Endodermal cell (in vitro differentiated cells): ENCODE results near the gene AGRN. TPM values are rescaled to one million over a fixed set of nuclear protein-coding genes. Genes with fewer than 3 reads are reported as not detected.

Experiments used
- DNase-seq: peaks from one replicate; pipeline ENCODE4 v3.0.0-alpha.2; 2017
- H3K27ac ChIP-seq: 2 replicates; pipeline ENCODE4 v1.5.1; 2013; ENCODE audit warnings: mild to moderate bottlenecking, low read depth, low read length, moderate library complexity
- H3K27me3 ChIP-seq: 2 replicates; pipeline ENCODE4 v1.6.1; 2013; ENCODE audit warnings: mild to moderate bottlenecking, low read length, moderate library complexity; ENCODE audit not compliant: insufficient read depth, control insufficient read depth, poor library complexity, severe bottlenecking
- H3K36me3 ChIP-seq: 2 replicates; pipeline ENCODE4 v1.7.0; 2013; ENCODE audit warnings: mild to moderate bottlenecking, low read length, moderate library complexity; ENCODE audit not compliant: control insufficient read depth, insufficient read depth
- H3K4me1 ChIP-seq: one replicate; pipeline ENCODE4 v1.7.0; 2013; ENCODE audit warnings: low read length; ENCODE audit not compliant: control insufficient read depth, insufficient read depth
- H3K4me3 ChIP-seq: 2 replicates; pipeline ENCODE4 v1.5.1; 2013; ENCODE audit warnings: mild to moderate bottlenecking, low read length, moderate library complexity
- H3K9ac ChIP-seq: 2 replicates; pipeline ENCODE4 v1.6.1; 2013; ENCODE audit warnings: mild to moderate bottlenecking, low read length, moderate library complexity; ENCODE audit not compliant: poor library complexity, severe bottlenecking; ENCODE audit errors: extremely low read depth
- H3K9me3 ChIP-seq: 2 replicates; pipeline ENCODE4 v1.6.1; 2013; ENCODE audit warnings: mild to moderate bottlenecking, low read length, moderate library complexity; ENCODE audit not compliant: control insufficient read depth
- H3K27ac Mint-ChIP-seq: 2 replicates; pipeline ENCODE4 v1.8.0; 2020; ENCODE audit warnings: mixed read lengths
- H3K27me3 Mint-ChIP-seq: 2 replicates; pipeline ENCODE4 v1.8.0; 2021; ENCODE audit warnings: mild to moderate bottlenecking, mixed read lengths; ENCODE audit not compliant: insufficient read depth
- H3K36me3 Mint-ChIP-seq: 2 replicates; pipeline ENCODE4 v1.8.0; 2020; ENCODE audit warnings: low read depth, mixed read lengths
- H3K4me1 Mint-ChIP-seq: 2 replicates; pipeline ENCODE4 v1.8.0; 2020; ENCODE audit warnings: mixed read lengths
- H3K4me3 Mint-ChIP-seq: 2 replicates; pipeline ENCODE4 v1.8.0; 2020; ENCODE audit warnings: mild to moderate bottlenecking, moderate library complexity, mixed read lengths
- H3K9me3 Mint-ChIP-seq: 2 replicates; pipeline ENCODE4 v1.8.0; 2020; ENCODE audit warnings: mild to moderate bottlenecking, mixed read lengths
- CTCF ChIP-seq: fragments of 200-600 bp; sonication (generic); conservative IDR thresholded peaks from 2 replicates; pipeline ENCODE4 v1.5.0; 2021; ENCODE audit warnings: antibody characterized with exemption, mild to moderate bottlenecking
- WGBS, 2 experiments: methylation state at CpG; one replicate each; pipeline versions ENCODE4 v1.1.5 to v1.1.7; 2013; ENCODE audit warnings: missing lambda C conversion rate in 2 of 2, mixed read lengths in 1 of 2; ENCODE audit not compliant: insufficient coverage in 1 of 2, insufficient read length in 1 of 2; 5-methylcytosine and 5-hydroxymethylcytosine counted together
- total RNA-seq, 2 donors: library from RNA; stranded (reverse); fragmentation: NEBNext Ultra II Directional in 1 of 2; extraction: Animal tissue kit (Norgen Biotek cat#: 25700) in 1 of 2; gene quantifications; 2 replicates in 1 of 2; 3 replicates in 1 of 2; pipeline ENCODE4 v1.2.1, GENCODE V29; 2021

The AGRN gene
- total RNA-seq, 2 donors from 2014 or later, result 269 to 288 TPM

DNA sequence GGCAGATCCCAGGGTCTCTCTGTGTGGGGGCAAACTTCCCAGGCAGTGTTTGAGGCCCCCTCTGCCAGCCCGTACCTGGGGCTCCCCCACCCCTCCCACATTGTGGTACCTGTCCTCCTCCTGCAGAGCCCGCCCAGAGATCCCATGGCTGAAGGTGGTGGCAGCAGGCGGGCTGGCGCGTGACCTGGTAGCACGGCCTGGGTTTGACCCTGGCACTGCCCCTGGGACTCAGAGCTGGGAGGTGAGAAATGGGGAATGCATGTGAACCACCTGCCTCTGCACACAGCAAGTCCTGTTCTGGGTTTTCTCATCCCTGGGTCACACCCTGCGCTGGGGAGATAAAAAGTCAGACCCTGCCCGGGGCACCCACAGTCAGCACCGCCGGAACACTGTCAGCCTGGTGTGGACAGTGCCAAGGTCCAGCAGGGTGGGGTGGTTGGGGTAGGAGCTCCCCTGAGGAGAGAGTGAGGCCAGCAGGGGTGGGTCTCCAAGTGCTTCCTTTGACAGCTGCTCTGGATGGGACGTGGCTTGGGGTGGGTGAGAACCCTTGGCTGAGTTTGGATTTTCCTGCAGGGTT, 11.8 kb downstream of the AGRN start:
- DNase-seq, result no peak
- no peak overlapping the region for H3K4me3 Mint-ChIP-seq
- H3K4me1 ChIP-seq, result peaks cover 6% of the 10 kb centered on the region
- H3K9me3 ChIP-seq, result no peaks in the 10 kb centered on the region
- peaks cover 31% of the 10 kb centered on the region for H3K27me3 Mint-ChIP-seq
- TF ChIP-seq CTCF, result no peak
- no peaks in the 10 kb centered on the region for H3K9me3 Mint-ChIP-seq
- no peak overlapping the region for H3K4me3 ChIP-seq
- H3K9ac ChIP-seq, result no peak overlapping the region
- H3K27ac Mint-ChIP-seq, result no peak overlapping the region
- H3K27me3 ChIP-seq, result peaks cover 4% of the 10 kb centered on the region
- 92 to 95% methylated on average over 8 to 11 of the region's 11 CpGs for WGBS, 2 experiments
- H3K36me3 ChIP-seq, result peaks cover 9% of the 10 kb centered on the region
- peak overlapping the region; percentile 86 for H3K27ac ChIP-seq
- peaks cover 16% of the 10 kb centered on the region for H3K36me3 Mint-ChIP-seq
- H3K4me1 Mint-ChIP-seq, result peaks cover 9% of the 10 kb centered on the region

- TF ChIP-seq CTCF, result no peak
- Mint-ChIP-seq H3K4me1 (peaks cover 7% of the 10 kb centered on the region), H3K27ac (peak overlapping the region; percentile 75), H3K9me3 (no peaks in the 10 kb centered on the region), H3K27me3 (peaks cover 36% of the 10 kb centered on the region), H3K4me3 (peak overlapping the region; percentile 49), H3K36me3 (peaks cover 17% of the 10 kb centered on the region)
- Histone ChIP-seq H3K27ac (peak overlapping the region; percentile 86), H3K4me1 (peaks cover 6% of the 10 kb centered on the region), H3K4me3 (no peak overlapping the region), H3K36me3 (peaks cover 6% of the 10 kb centered on the region), H3K27me3 (peaks cover 8% of the 10 kb centered on the region), H3K9ac (no peak overlapping the region), H3K9me3 (no peaks in the 10 kb centered on the region)
- 30 to 62% methylated on average over 5 to 16 of the region's 16 CpGs for WGBS, 2 experiments
- peak; percentile 82 for DNase-seq
These were observed 12.5 kb downstream of the AGRN start for GRCh38 chr1:1032424-1032823.

GRCh38 chr1:1033009-1033587, 13.2 kb downstream of the AGRN start:
- no peaks in the 10 kb centered on the region for H3K9me3 ChIP-seq
- peak; percentile 89 for TF ChIP-seq CTCF
- H3K27ac Mint-ChIP-seq, result no peak overlapping the region
- H3K9me3 Mint-ChIP-seq, result no peaks in the 10 kb centered on the region
- H3K4me3 ChIP-seq, result no peak overlapping the region
- H3K36me3 Mint-ChIP-seq, result peaks cover 22% of the 10 kb centered on the region
- 1 to 4% methylated on average over 21 to 73 of the region's 73 CpGs for WGBS, 2 experiments
- peak; percentile 99 for DNase-seq
- peaks cover 7% of the 10 kb centered on the region for H3K4me1 Mint-ChIP-seq
- peaks cover 15% of the 10 kb centered on the region for H3K27me3 ChIP-seq
- H3K4me3 Mint-ChIP-seq, result peak overlapping the region; percentile 49
- peak overlapping the region; percentile 86 for H3K27ac ChIP-seq
- no peak overlapping the region for H3K9ac ChIP-seq
- peaks cover 6% of the 10 kb centered on the region for H3K4me1 ChIP-seq
- peaks cover 43% of the 10 kb centered on the region for H3K27me3 Mint-ChIP-seq
- no peaks in the 10 kb centered on the region for H3K36me3 ChIP-seq
